ENCODE measurements around the gene LHX4.

LHX4 gene

GRCh38 chr1:180258935-180259334 lies 28.9 kb downstream of the LHX4 start:
- Histone ChIP-seq H3K4me3 (ENCODE audit: low read depth, low read length) (no peak overlapping the region), H3K36me3 (ENCODE audit: control insufficient read depth, insufficient read depth, low read length) (no peaks in the 10 kb centered on the region), H3K4me1 (ENCODE audit: control insufficient read depth, insufficient read depth, low read length) (peaks cover under 1% of the 10 kb centered on the region), H3K9me3 (ENCODE audit: control insufficient read depth, insufficient read depth, low read length) (no peaks in the 10 kb centered on the region), H3K27me3 (ENCODE audit: control insufficient read depth, insufficient read depth, low read length) (no peaks in the 10 kb centered on the region), H3K9ac (ENCODE audit: low read depth, low read length) (no peak overlapping the region)

- Histone ChIP-seq H3K9ac (ENCODE audit: low read depth, low read length) (no peak overlapping the region), H3K9me3 (ENCODE audit: control insufficient read depth, insufficient read depth, low read length) (no peaks in the 10 kb centered on the region), H3K4me3 (ENCODE audit: low read depth, low read length) (no peak overlapping the region), H3K4me1 (ENCODE audit: control insufficient read depth, insufficient read depth, low read length) (no peaks in the 10 kb centered on the region), H3K36me3 (ENCODE audit: control insufficient read depth, insufficient read depth, low read length) (no peaks in the 10 kb centered on the region), H3K27me3 (ENCODE audit: control insufficient read depth, insufficient read depth, low read length) (no peaks in the 10 kb centered on the region)
Observed at GRCh38 chr1:180259431-180260338, 29.6 kb downstream of the LHX4 start.

GRCh38 chr1:180260541-180260940 lies 30.5 kb downstream of the LHX4 start:
- Histone ChIP-seq H3K4me1 (ENCODE audit: control insufficient read depth, insufficient read depth, low read length) (no peaks in the 10 kb centered on the region), H3K9me3 (ENCODE audit: control insufficient read depth, insufficient read depth, low read length) (no peaks in the 10 kb centered on the region), H3K9ac (ENCODE audit: low read depth, low read length) (no peak overlapping the region), H3K4me3 (ENCODE audit: low read depth, low read length) (no peak overlapping the region), H3K27me3 (ENCODE audit: control insufficient read depth, insufficient read depth, low read length) (no peaks in the 10 kb centered on the region), H3K36me3 (ENCODE audit: control insufficient read depth, insufficient read depth, low read length) (no peaks in the 10 kb centered on the region)

GRCh38 chr1:180261030-180261429 lies 31.0 kb downstream of the LHX4 start:
- Histone ChIP-seq H3K4me3 (ENCODE audit: low read depth, low read length) (no peak overlapping the region), H3K9me3 (ENCODE audit: control insufficient read depth, insufficient read depth, low read length) (no peaks in the 10 kb centered on the region), H3K9ac (ENCODE audit: low read depth, low read length) (no peak overlapping the region), H3K36me3 (ENCODE audit: control insufficient read depth, insufficient read depth, low read length) (no peaks in the 10 kb centered on the region), H3K27me3 (ENCODE audit: control insufficient read depth, insufficient read depth, low read length) (no peaks in the 10 kb centered on the region), H3K4me1 (ENCODE audit: control insufficient read depth, insufficient read depth, low read length) (no peaks in the 10 kb centered on the region)

- Histone ChIP-seq H3K9ac (ENCODE audit: low read depth, low read length) (no peak overlapping the region), H3K27me3 (ENCODE audit: control insufficient read depth, insufficient read depth, low read length) (no peaks in the 10 kb centered on the region), H3K9me3 (ENCODE audit: control insufficient read depth, insufficient read depth, low read length) (no peaks in the 10 kb centered on the region), H3K36me3 (ENCODE audit: control insufficient read depth, insufficient read depth, low read length) (no peaks in the 10 kb centered on the region), H3K4me3 (ENCODE audit: low read depth, low read length) (no peak overlapping the region), H3K4me1 (ENCODE audit: control insufficient read depth, insufficient read depth, low read length) (no peaks in the 10 kb centered on the region)
Observed at GRCh38 chr1:180261524-180262155, 31.6 kb downstream of the LHX4 start.

GRCh38 chr1:180262628-180263488 lies 32.8 kb downstream of the LHX4 start:
- Histone ChIP-seq H3K9ac (ENCODE audit: low read depth, low read length) (no peak overlapping the region), H3K4me1 (ENCODE audit: control insufficient read depth, insufficient read depth, low read length) (no peaks in the 10 kb centered on the region), H3K9me3 (ENCODE audit: control insufficient read depth, insufficient read depth, low read length) (no peaks in the 10 kb centered on the region), H3K4me3 (ENCODE audit: low read depth, low read length) (no peak overlapping the region), H3K36me3 (ENCODE audit: control insufficient read depth, insufficient read depth, low read length) (no peaks in the 10 kb centered on the region), H3K27me3 (ENCODE audit: control insufficient read depth, insufficient read depth, low read length) (no peaks in the 10 kb centered on the region)

GRCh38 chr1:180264595-180264994 lies 34.5 kb downstream of the LHX4 start:
- Histone ChIP-seq H3K9ac (ENCODE audit: low read depth, low read length) (no peak overlapping the region), H3K4me3 (ENCODE audit: low read depth, low read length) (no peak overlapping the region), H3K4me1 (ENCODE audit: control insufficient read depth, insufficient read depth, low read length) (peaks cover 17% of the 10 kb centered on the region), H3K27me3 (ENCODE audit: control insufficient read depth, insufficient read depth, low read length) (no peaks in the 10 kb centered on the region), H3K9me3 (ENCODE audit: control insufficient read depth, insufficient read depth, low read length) (no peaks in the 10 kb centered on the region), H3K36me3 (ENCODE audit: control insufficient read depth, insufficient read depth, low read length) (no peaks in the 10 kb centered on the region)

- Histone ChIP-seq H3K4me1 (ENCODE audit: control insufficient read depth, insufficient read depth, low read length) (peaks cover 21% of the 10 kb centered on the region), H3K36me3 (ENCODE audit: control insufficient read depth, insufficient read depth, low read length) (no peaks in the 10 kb centered on the region), H3K9ac (ENCODE audit: low read depth, low read length) (no peak overlapping the region), H3K9me3 (ENCODE audit: control insufficient read depth, insufficient read depth, low read length) (no peaks in the 10 kb centered on the region), H3K4me3 (ENCODE audit: low read depth, low read length) (no peak overlapping the region), H3K27me3 (ENCODE audit: control insufficient read depth, insufficient read depth, low read length) (no peaks in the 10 kb centered on the region)
Observed at GRCh38 chr1:180265201-180265600, 35.1 kb downstream of the LHX4 start.

- Histone ChIP-seq H3K4me1 (ENCODE audit: control insufficient read depth, insufficient read depth, low read length) (peaks cover 22% of the 10 kb centered on the region), H3K9ac (ENCODE audit: low read depth, low read length) (no peak overlapping the region), H3K9me3 (ENCODE audit: control insufficient read depth, insufficient read depth, low read length) (no peaks in the 10 kb centered on the region), H3K36me3 (ENCODE audit: control insufficient read depth, insufficient read depth, low read length) (no peaks in the 10 kb centered on the region), H3K4me3 (ENCODE audit: low read depth, low read length) (no peak overlapping the region), H3K27me3 (ENCODE audit: control insufficient read depth, insufficient read depth, low read length) (no peaks in the 10 kb centered on the region)
Observed at GRCh38 chr1:180265871-180266270, 35.8 kb downstream of the LHX4 start.

GRCh38 chr1:180266275-180267210 lies 36.5 kb downstream of the LHX4 start:
- Histone ChIP-seq H3K9me3 (ENCODE audit: control insufficient read depth, insufficient read depth, low read length) (no peaks in the 10 kb centered on the region), H3K4me3 (ENCODE audit: low read depth, low read length) (no peak overlapping the region), H3K4me1 (ENCODE audit: control insufficient read depth, insufficient read depth, low read length) (peaks cover 27% of the 10 kb centered on the region), H3K36me3 (ENCODE audit: control insufficient read depth, insufficient read depth, low read length) (no peaks in the 10 kb centered on the region), H3K27me3 (ENCODE audit: control insufficient read depth, insufficient read depth, low read length) (no peaks in the 10 kb centered on the region), H3K9ac (ENCODE audit: low read depth, low read length) (no peak overlapping the region)

- Histone ChIP-seq H3K4me3 (ENCODE audit: low read depth, low read length) (no peak overlapping the region), H3K27me3 (ENCODE audit: control insufficient read depth, insufficient read depth, low read length) (no peaks in the 10 kb centered on the region), H3K9ac (ENCODE audit: low read depth, low read length) (no peak overlapping the region), H3K36me3 (ENCODE audit: control insufficient read depth, insufficient read depth, low read length) (peaks cover 4% of the 10 kb centered on the region), H3K9me3 (ENCODE audit: control insufficient read depth, insufficient read depth, low read length) (no peaks in the 10 kb centered on the region), H3K4me1 (ENCODE audit: control insufficient read depth, insufficient read depth, low read length) (peaks cover 31% of the 10 kb centered on the region)
Observed at GRCh38 chr1:180267211-180267561, 37.1 kb downstream of the LHX4 start.
